ENCODE measurements around the gene GNAS-AS1. TPM values are rescaled to one million over a fixed set of nuclear protein-coding genes. Genes with fewer than 3 reads are reported as not detected.

GNAS-AS1 gene
- total RNA-seq, 2 donors from 2014 or later = not detected

GRCh38 chr20:58792426-58792825 is 58.3 kb downstream of the GNAS-AS1 start:
- Histone ChIP-seq H3K27me3 (no peaks in the 10 kb centered on the region), H3K4me1 (no peaks in the 10 kb centered on the region)
- TF ChIP-seq CTCF (IDR thresholded peaks at IDR 0.05) = no peak

GRCh38 chr20:58791286-58791685 is 59.4 kb downstream of the GNAS-AS1 start:
- no peak for DNase-seq (ENCODE audit: low spot score)
- Histone ChIP-seq H3K36me3 (no peaks in the 10 kb centered on the region), H3K9me3 (no peaks in the 10 kb centered on the region), H3K27me3 (no peaks in the 10 kb centered on the region), H3K4me1 (no peaks in the 10 kb centered on the region), H3K27ac (no peak overlapping the region), H3K4me3 (no peak overlapping the region)
- no peak for TF ChIP-seq CTCF (IDR thresholded peaks at IDR 0.05)

More at GRCh38 chr20:58792426-58792825, 58.3 kb downstream of the GNAS-AS1 start:
- Histone ChIP-seq H3K27ac (no peak overlapping the region), H3K9me3 (no peaks in the 10 kb centered on the region), H3K4me3 (no peak overlapping the region), H3K36me3 (no peaks in the 10 kb centered on the region)
- DNase-seq (ENCODE audit: low spot score) = no peak

GRCh38 chr20:58790454-58790853 is 60.2 kb downstream of the GNAS-AS1 start:
- H3K27me3 ChIP-seq = no peaks in the 10 kb centered on the region
- no peak for TF ChIP-seq CTCF (IDR thresholded peaks at IDR 0.05)
- H3K4me1 ChIP-seq = no peaks in the 10 kb centered on the region
- H3K36me3 ChIP-seq = no peaks in the 10 kb centered on the region
- DNase-seq (ENCODE audit: low spot score) = no peak
- no peak overlapping the region for H3K27ac ChIP-seq
- no peaks in the 10 kb centered on the region for H3K9me3 ChIP-seq
- no peak overlapping the region for H3K4me3 ChIP-seq

GRCh38 chr20:58788896-58789544 is 61.7 kb downstream of the GNAS-AS1 start:
- H3K27ac ChIP-seq = no peak overlapping the region
- H3K36me3 ChIP-seq = no peaks in the 10 kb centered on the region
- no peaks in the 10 kb centered on the region for H3K27me3 ChIP-seq
- no peak overlapping the region for H3K4me3 ChIP-seq
- no peaks in the 10 kb centered on the region for H3K9me3 ChIP-seq
- TF ChIP-seq CTCF (IDR thresholded peaks at IDR 0.05) = no peak
- no peaks in the 10 kb centered on the region for H3K4me1 ChIP-seq
- no peak for DNase-seq (ENCODE audit: low spot score)

GRCh38 chr20:58787211-58788005 is 63.3 kb downstream of the GNAS-AS1 start:
- no peaks in the 10 kb centered on the region for H3K27me3 ChIP-seq
- no peaks in the 10 kb centered on the region for H3K4me1 ChIP-seq
- no peaks in the 10 kb centered on the region for H3K9me3 ChIP-seq

More at GRCh38 chr20:58787211-58788005, 63.3 kb downstream of the GNAS-AS1 start:
- no peak for TF ChIP-seq CTCF (IDR thresholded peaks at IDR 0.05)
- Histone ChIP-seq H3K36me3 (no peaks in the 10 kb centered on the region), H3K4me3 (no peak overlapping the region), H3K27ac (no peak overlapping the region)
- DNase-seq (ENCODE audit: low spot score) = no peak
